Esophagus squamous epithelium (tissue), 5 donors: ENCODE data around the gene ELFN2. TPM values are rescaled to one million over a fixed set of nuclear protein-coding genes. Genes with fewer than 3 reads are reported as not detected.
A peak's percentile ranks its signal among the peaks of the same experiment; 100 is the strongest.

Experiments
- DNase-seq: peaks from one replicate; lab custom pipeline; 2025; lab: John Stamatoyannopoulos, UW
- H3K27ac ChIP-seq, 4 donors: fragments of 200-600 bp; sonication (generic); one replicate each; pipeline ENCODE4 v1.5.1; 2016 to 2019; ENCODE audit warnings: mild to moderate bottlenecking in 1 of 4
- H3K27me3 ChIP-seq, 4 donors: fragments of 200-600 bp; sonication (generic); 1 replicate in 3 of 4; 2 replicates in 1 of 4; pipeline versions ENCODE4 v1.5.1 to v1.6.0; 2017 to 2021; ENCODE audit warnings: antibody characterized with exemption in 1 of 4
- H3K36me3 ChIP-seq, 3 donors: fragments of 200-600 bp; sonication (generic); one replicate each; pipeline ENCODE4 v1.5.1; 2016 to 2019
- H3K4me1 ChIP-seq, 3 donors: fragments of 200-600 bp; sonication (generic); one replicate each; pipeline ENCODE4 v1.5.1; 2017 to 2019
- H3K4me3 ChIP-seq, 4 donors: fragments of 200-600 bp; sonication (generic); 1 replicate in 3 of 4; 2 replicates in 1 of 4; pipeline ENCODE4 v1.5.1; 2016 to 2019; ENCODE audit warnings: mild to moderate bottlenecking in 2 of 4, moderate library complexity in 1 of 4
- H3K9me3 ChIP-seq, 3 donors: fragments of 200-600 bp; sonication (generic); one replicate each; pipeline ENCODE4 v1.5.1; 2016 to 2019
- CTCF ChIP-seq, 6 experiments: fragments of 450-650 bp in 4 of 6; fragments of 200-600 bp in 2 of 6; sonication (generic) in 2 of 6; IDR thresholded peaks; one replicate each; pipeline ENCODE4 v1.5.1; 2016 to 2019; ENCODE audit warnings: antibody characterized with exemption in 6 of 6, mild to moderate bottlenecking in 4 of 6, moderate library complexity in 4 of 6
- POLR2A ChIP-seq, 4 donors: fragments of 450-650 bp; IDR thresholded peaks; one replicate each; pipeline ENCODE4 v1.6.1; 2017; ENCODE audit warnings: antibody characterized with exemption in 4 of 4, mild to moderate bottlenecking in 4 of 4, moderate library complexity in 3 of 4
- WGBS, 2 donors: methylation state at CpG; one replicate each; pipeline ENCODE4 v1.1.5; 2018; 5-methylcytosine and 5-hydroxymethylcytosine counted together
- intact Hi-C: fragments of 100-400 bp; cut with DNase I; formaldehyde crosslinking; loops from one replicate; pipeline ENCODE4 v1.15.0; 2022
- total RNA-seq, 4 donors: library from RNA; depleted of rRNA; stranded (reverse); fragments of >200 nt; gene quantifications; one replicate each; pipeline ENCODE4 v1.1.0, GENCODE V29; 2016
- donor health status: DM: yes; HTN: yes; CAD: no.

Gene ELFN2
- total RNA-seq, 4 donors from 2014 or later, result not detected

GRCh38 chr22:37460684-37461083, 33.4 kb upstream of the ELFN2 start:
- TF ChIP-seq CTCF (IDR thresholded peaks at IDR 0.05), result no peak
- TF ChIP-seq POLR2A (IDR thresholded peaks at IDR 0.05), result no peak
- WGBS, 2 donors, result 65 to 69% methylated on average over 3 of the region's 3 CpGs
- intact Hi-C loops, result no loop called here
- Histone ChIP-seq H3K4me3 (no peak overlapping the region), H3K36me3 (no peaks in the 10 kb centered on the region), H3K4me1 (no peaks in the 10 kb centered on the region), H3K27me3 (peaks cover 0 to 71% (median 0%) of the 10 kb centered on the region in 4 donors), H3K9me3 (no peaks in the 10 kb centered on the region), H3K27ac (no peak overlapping the region)
- DNase-seq, result no peak

GRCh38 chr22:37459206-37459605, 31.9 kb upstream of the ELFN2 start:
- Histone ChIP-seq H3K27ac (no peak overlapping the region), H3K4me3 (no peak overlapping the region), H3K27me3 (peaks cover 0 to 76% (median 0%) of the 10 kb centered on the region in 4 donors), H3K9me3 (no peaks in the 10 kb centered on the region), H3K4me1 (no peaks in the 10 kb centered on the region), H3K36me3 (no peaks in the 10 kb centered on the region)
- no peak for DNase-seq
- 67 to 72% methylated on average over 9 of the region's 9 CpGs for WGBS, 2 donors
- intact Hi-C loops, result no loop called here
- no peak for TF ChIP-seq CTCF (IDR thresholded peaks at IDR 0.05)
- TF ChIP-seq POLR2A (IDR thresholded peaks at IDR 0.05), result no peak

GRCh38 chr22:37457093-37457893, 30.0 kb upstream of the ELFN2 start:
- peaks cover 0 to 67% (median 0%) of the 10 kb centered on the region in 4 donors for H3K27me3 ChIP-seq
- WGBS, 2 donors, result 36 to 49% methylated on average over 3 of the region's 4 CpGs
- H3K36me3 ChIP-seq, result no peaks in the 10 kb centered on the region
- no peaks in the 10 kb centered on the region for H3K4me1 ChIP-seq
- no peaks in the 10 kb centered on the region for H3K9me3 ChIP-seq
- no peak for DNase-seq
- TF ChIP-seq POLR2A (IDR thresholded peaks at IDR 0.05) (no peak), CTCF (IDR thresholded peaks at IDR 0.05) (peak; percentile 68 to 95 (median 86))
- H3K4me3 ChIP-seq, result no peak overlapping the region
- intact Hi-C loops, result no loop called here
- H3K27ac ChIP-seq, result no peak overlapping the region

GRCh38 chr22:37456346-37456745, 29.1 kb upstream of the ELFN2 start:
- no peak for TF ChIP-seq CTCF (IDR thresholded peaks at IDR 0.05)
- no peak for TF ChIP-seq POLR2A (IDR thresholded peaks at IDR 0.05)
- no peak for DNase-seq
- no peaks in the 10 kb centered on the region for H3K4me1 ChIP-seq
- no peak overlapping the region for H3K4me3 ChIP-seq
- 75% methylated on average over 9 to 12 of the region's 17 CpGs for WGBS, 2 donors
- H3K27me3 ChIP-seq, result peaks cover 0 to 63% (median 0%) of the 10 kb centered on the region in 4 donors
- no peaks in the 10 kb centered on the region for H3K9me3 ChIP-seq
- no peaks in the 10 kb centered on the region for H3K36me3 ChIP-seq
- H3K27ac ChIP-seq, result no peak overlapping the region
- intact Hi-C loops, result no loop called here

GRCh38 chr22:37455896-37456295, 28.6 kb upstream of the ELFN2 start:
- Histone ChIP-seq H3K36me3 (no peaks in the 10 kb centered on the region), H3K9me3 (peaks cover 0 to 1% (median 0%) of the 10 kb centered on the region in 3 donors), H3K4me3 (no peak overlapping the region), H3K27me3 (peaks cover 0 to 67% (median 0%) of the 10 kb centered on the region in 4 donors), H3K27ac (no peak overlapping the region), H3K4me1 (no peaks in the 10 kb centered on the region)
- intact Hi-C loops, result no loop called here
- TF ChIP-seq CTCF (IDR thresholded peaks at IDR 0.05), result no peak
- TF ChIP-seq POLR2A (IDR thresholded peaks at IDR 0.05), result no peak
- no peak for DNase-seq
- WGBS, 2 donors, result 53 to 82% methylated on average over 6 to 11 of the region's 14 CpGs
